Measurements from ENCODE around the gene PHF14. TPM values are rescaled to one million over a fixed set of nuclear protein-coding genes. Genes with fewer than 3 reads are reported as not detected.
"Not testable (repeated sequence)": the region's sequence is repeated elsewhere in the genome, so short reads cannot be mapped to it uniquely, and the experiment has no call there.

PHF14 gene
- total RNA-seq, result 42.9 and 43.8 TPM in 2 replicates

GRCh38 chr7:10973061-10973941 lies at the start of gene PHF14:
Gene PHF14 (plus strand): TSS chr7:10973872. CDS start chr7:10974324, 452 bp downstream.
- H3K4me1 Mint-ChIP-seq (ENCODE audit: low read depth), result peaks cover 39% of the 10 kb centered on the region
- peak within 1 kb of the TSS; percentile 90 for H3K27ac Mint-ChIP-seq
- H3K4me3 Mint-ChIP-seq, result peak within 1 kb of the TSS; percentile 97
- intact Hi-C loops (cut with micrococcal nuclease), result loop anchor here (1.0 to 5.0 kb wide), 4 partner anchors 33 to 239 kb away; a partner anchor contains a TSS
- H3K36me3 Mint-ChIP-seq (ENCODE audit: low read depth), result peaks cover 25% of the 10 kb centered on the region
- peaks cover 10% of the 10 kb centered on the region for H3K27me3 Mint-ChIP-seq (ENCODE audit: insufficient read depth)
- no peaks in the 10 kb centered on the region for H3K9me3 Mint-ChIP-seq
- peak; percentile 94 for DNase-seq (ENCODE audit: low spot score)

GRCh38 chr7:10924370-10924769 lies 49.3 kb upstream of the PHF14 start:
- intact Hi-C loops (cut with micrococcal nuclease), result no loop called here
- Mint-ChIP-seq H3K27ac (no peak overlapping the region), H3K36me3 (ENCODE audit: low read depth) (no peaks in the 10 kb centered on the region), H3K4me3 (no peak overlapping the region), H3K9me3 (no peaks in the 10 kb centered on the region), H3K4me1 (ENCODE audit: low read depth) (no peaks in the 10 kb centered on the region), H3K27me3 (ENCODE audit: insufficient read depth) (no peaks in the 10 kb centered on the region)
- DNase-seq (ENCODE audit: low spot score), result no peak

- H3K4me1 Mint-ChIP-seq (ENCODE audit: low read depth); H3K9me3 Mint-ChIP-seq; H3K27me3 Mint-ChIP-seq (ENCODE audit: insufficient read depth); DNase-seq (ENCODE audit: low spot score); H3K27ac Mint-ChIP-seq; H3K4me3 Mint-ChIP-seq; intact Hi-C loops (cut with micrococcal nuclease): not testable (repeated sequence)
- peaks cover 12% of the 10 kb centered on the region for H3K36me3 Mint-ChIP-seq (ENCODE audit: low read depth)
These were observed 45.5 kb upstream of the PHF14 start for GRCh38 chr7:10928203-10928602.

GRCh38 chr7:10930551-10930950 lies 43.1 kb upstream of the PHF14 start:
- no peak for DNase-seq (ENCODE audit: low spot score)
- peaks cover 20% of the 10 kb centered on the region for H3K36me3 Mint-ChIP-seq (ENCODE audit: low read depth)
- H3K9me3 Mint-ChIP-seq, result no peaks in the 10 kb centered on the region
- no peak overlapping the region for H3K27ac Mint-ChIP-seq
- intact Hi-C loops (cut with micrococcal nuclease), result loop anchor here (10.0 kb wide), 1 partner anchor 414 kb away; no protein-coding TSS in a partner anchor
- H3K4me1 Mint-ChIP-seq (ENCODE audit: low read depth), result peaks cover 5% of the 10 kb centered on the region
- no peaks in the 10 kb centered on the region for H3K27me3 Mint-ChIP-seq (ENCODE audit: insufficient read depth)
- no peak overlapping the region for H3K4me3 Mint-ChIP-seq

GRCh38 chr7:10931161-10931560 lies 42.5 kb upstream of the PHF14 start:
- H3K36me3 Mint-ChIP-seq (ENCODE audit: low read depth), result peaks cover 26% of the 10 kb centered on the region
- H3K27me3 Mint-ChIP-seq (ENCODE audit: insufficient read depth), result no peaks in the 10 kb centered on the region
- peaks cover 11% of the 10 kb centered on the region for H3K4me1 Mint-ChIP-seq (ENCODE audit: low read depth)
- no peak overlapping the region for H3K4me3 Mint-ChIP-seq
- DNase-seq (ENCODE audit: low spot score), result no peak
- no peak overlapping the region for H3K27ac Mint-ChIP-seq
- intact Hi-C loops (cut with micrococcal nuclease), result loop anchor here (10.0 kb wide), 1 partner anchor 414 kb away; no protein-coding TSS in a partner anchor
- H3K9me3 Mint-ChIP-seq, result no peaks in the 10 kb centered on the region

GRCh38 chr7:10934292-10934691 lies 39.4 kb upstream of the PHF14 start:
- intact Hi-C loops (cut with micrococcal nuclease), result loop anchor here (10.0 kb wide), 1 partner anchor 411 kb away; no protein-coding TSS in a partner anchor
- no peak for DNase-seq (ENCODE audit: low spot score)
- Mint-ChIP-seq H3K4me1 (ENCODE audit: low read depth) (peaks cover 32% of the 10 kb centered on the region), H3K27me3 (ENCODE audit: insufficient read depth) (no peaks in the 10 kb centered on the region), H3K9me3 (no peaks in the 10 kb centered on the region), H3K27ac (no peak overlapping the region), H3K36me3 (ENCODE audit: low read depth) (peaks cover 38% of the 10 kb centered on the region), H3K4me3 (no peak overlapping the region)

- Mint-ChIP-seq H3K4me3 (no peak overlapping the region), H3K27me3 (ENCODE audit: insufficient read depth) (no peaks in the 10 kb centered on the region), H3K27ac (no peak overlapping the region), H3K4me1 (ENCODE audit: low read depth) (peaks cover 33% of the 10 kb centered on the region), H3K36me3 (ENCODE audit: low read depth) (peaks cover 25% of the 10 kb centered on the region), H3K9me3 (no peaks in the 10 kb centered on the region)
- DNase-seq (ENCODE audit: low spot score), result no peak
- intact Hi-C loops (cut with micrococcal nuclease), result loop anchor here (10.0 kb wide), 1 partner anchor 405 kb away; no protein-coding TSS in a partner anchor
These were observed 34.3 kb upstream of the PHF14 start for GRCh38 chr7:10939237-10939910.

GRCh38 chr7:10939911-10940703 lies 33.6 kb upstream of the PHF14 start:
- Mint-ChIP-seq H3K4me1 (ENCODE audit: low read depth) (peaks cover 33% of the 10 kb centered on the region), H3K4me3 (no peak overlapping the region), H3K36me3 (ENCODE audit: low read depth) (peaks cover 22% of the 10 kb centered on the region), H3K27ac (no peak overlapping the region), H3K9me3 (no peaks in the 10 kb centered on the region), H3K27me3 (ENCODE audit: insufficient read depth) (no peaks in the 10 kb centered on the region)
- peak; percentile 83 for DNase-seq (ENCODE audit: low spot score)
- intact Hi-C loops (cut with micrococcal nuclease), result loop anchor here (1.0 to 10.0 kb wide), 4 partner anchors 33 to 405 kb away; partner anchors contain the start of gene PHF14

GRCh38 chr7:10940704-10941355 lies 32.8 kb upstream of the PHF14 start:
- intact Hi-C loops (cut with micrococcal nuclease), result loop anchor here (1.0 kb wide), 3 partner anchors 32 to 271 kb away; partner anchors contain the start of gene PHF14
- Mint-ChIP-seq H3K9me3 (no peaks in the 10 kb centered on the region), H3K36me3 (ENCODE audit: low read depth) (peaks cover 15% of the 10 kb centered on the region), H3K27ac (no peak overlapping the region), H3K4me3 (no peak overlapping the region), H3K27me3 (ENCODE audit: insufficient read depth) (no peaks in the 10 kb centered on the region), H3K4me1 (ENCODE audit: low read depth) (peaks cover 26% of the 10 kb centered on the region)
- no peak for DNase-seq (ENCODE audit: low spot score)

- Mint-ChIP-seq H3K36me3 (ENCODE audit: low read depth) (no peaks in the 10 kb centered on the region), H3K27me3 (ENCODE audit: insufficient read depth) (peaks cover 3% of the 10 kb centered on the region), H3K4me3 (no peak overlapping the region), H3K27ac (no peak overlapping the region), H3K4me1 (ENCODE audit: low read depth) (no peaks in the 10 kb centered on the region), H3K9me3 (peaks cover 5% of the 10 kb centered on the region)
- DNase-seq (ENCODE audit: low spot score), result no peak
- intact Hi-C loops (cut with micrococcal nuclease), result no loop called here
These were observed 23.2 kb upstream of the PHF14 start for GRCh38 chr7:10950494-10950893.

GRCh38 chr7:10950974-10951578 lies 22.6 kb upstream of the PHF14 start:
- intact Hi-C loops (cut with micrococcal nuclease); H3K36me3 Mint-ChIP-seq (ENCODE audit: low read depth): not testable (repeated sequence)

GRCh38 chr7:10952588-10952987 lies 21.1 kb upstream of the PHF14 start:
- Mint-ChIP-seq H3K27me3 (ENCODE audit: insufficient read depth) (peaks cover 5% of the 10 kb centered on the region), H3K36me3 (ENCODE audit: low read depth) (no peaks in the 10 kb centered on the region), H3K4me3 (no peak overlapping the region), H3K27ac (no peak overlapping the region), H3K4me1 (ENCODE audit: low read depth) (no peaks in the 10 kb centered on the region), H3K9me3 (peaks cover 5% of the 10 kb centered on the region)
- intact Hi-C loops (cut with micrococcal nuclease), result no loop called here
- no peak for DNase-seq (ENCODE audit: low spot score)

More at GRCh38 chr7:10950974-10951578, 22.6 kb upstream of the PHF14 start:
- H3K4me1 Mint-ChIP-seq (ENCODE audit: low read depth); H3K27me3 Mint-ChIP-seq (ENCODE audit: insufficient read depth); DNase-seq (ENCODE audit: low spot score); H3K27ac Mint-ChIP-seq; H3K4me3 Mint-ChIP-seq; H3K9me3 Mint-ChIP-seq: not testable (repeated sequence)
